Vagina (tissue), 2 donors: ENCODE data around the gene AGK. TPM values are rescaled to one million over a fixed set of nuclear protein-coding genes. Genes with fewer than 3 reads are reported as not detected.
"Not testable (repeated sequence)": the region's sequence is repeated elsewhere in the genome, so short reads cannot be mapped to it uniquely, and the experiment has no call there.

Experiments used
- DNase-seq, 2 donors: peaks; one replicate each; pipeline ENCODE4 v3.0.0-alpha.2; 2017; ENCODE audit errors: extremely low spot score in 2 of 2
- H3K27ac ChIP-seq: fragments of 200-600 bp; sonication (generic); one replicate; pipeline ENCODE4 v1.5.1; 2019
- H3K27me3 ChIP-seq: fragments of 200-600 bp; sonication (generic); one replicate; pipeline ENCODE4 v1.5.1; 2019
- H3K36me3 ChIP-seq, 2 donors: fragments of 200-600 bp; sonication (generic); one replicate each; pipeline ENCODE4 v1.5.1; 2017 to 2019
- H3K4me1 ChIP-seq: fragments of 200-600 bp; sonication (generic); one replicate; pipeline ENCODE4 v1.5.1; 2019
- H3K4me3 ChIP-seq, 2 donors: fragments of 200-600 bp; sonication (generic); 1 replicate in 1 of 2; 2 replicates in 1 of 2; pipeline ENCODE4 v1.5.1; 2016 to 2019
- H3K9me3 ChIP-seq: fragments of 200-600 bp; sonication (generic); one replicate; pipeline ENCODE4 v1.5.1; 2019
- POLR2A ChIP-seq, 2 donors: fragments of 450-650 bp; IDR thresholded peaks; one replicate each; pipeline ENCODE4 v1.6.1; 2017; ENCODE audit warnings: antibody characterized with exemption in 2 of 2, mild to moderate bottlenecking in 2 of 2, moderate library complexity in 2 of 2
- POLR2AphosphoS5 ChIP-seq, 2 donors: sonication (generic); formaldehyde crosslinking; IDR thresholded peaks; one replicate each; pipeline ENCODE4 v1.9.0; 2017; ENCODE audit warnings: antibody characterized with exemption in 2 of 2, mild to moderate bottlenecking in 2 of 2, low read depth in 1 of 2; ENCODE audit not compliant: insufficient read depth in 1 of 2
- intact Hi-C: fragments of 100-400 bp; cut with DNase I; formaldehyde crosslinking; loops from one replicate; pipeline ENCODE4 v1.15.1; 2023
- total RNA-seq: library from RNA; depleted of rRNA; stranded (reverse); fragments of >200 nt; gene quantifications from one replicate; pipeline ENCODE4 v1.2.3, GENCODE V29; 2016
- TF ChIP-seq, protein P1 (sequence below), 3 experiments: fragments of 450-650 bp in 2 of 3; fragments of 200-600 bp in 1 of 3; sonication (generic) in 1 of 3; IDR thresholded peaks; one replicate each; pipeline ENCODE4 v1.5.1; 2017 to 2019; ENCODE audit warnings: antibody characterized with exemption in 3 of 3, mild to moderate bottlenecking in 2 of 3, moderate library complexity in 2 of 3

The AGK gene
- total RNA-seq, 1 donor from 2014 or later: 21.1 TPM

- no peak overlapping the region for H3K4me3 ChIP-seq
- H3K27me3 ChIP-seq: no peaks in the 10 kb centered on the region
- no peaks in the 10 kb centered on the region for H3K4me1 ChIP-seq
- DNase-seq: no peak
- intact Hi-C loops: no loop called here
- no peak overlapping the region for H3K27ac ChIP-seq
- no peaks in the 10 kb centered on the region for H3K9me3 ChIP-seq
- H3K36me3 ChIP-seq: no peaks in the 10 kb centered on the region
- TF ChIP-seq POLR2AphosphoS5 (IDR thresholded peaks at IDR 0.05; ENCODE audit: insufficient read depth in 1 of 2, low read depth in 1 of 2): no peak
- TF ChIP-seq POLR2A (IDR thresholded peaks at IDR 0.05): no peak
- TF ChIP-seq, protein P1, sequence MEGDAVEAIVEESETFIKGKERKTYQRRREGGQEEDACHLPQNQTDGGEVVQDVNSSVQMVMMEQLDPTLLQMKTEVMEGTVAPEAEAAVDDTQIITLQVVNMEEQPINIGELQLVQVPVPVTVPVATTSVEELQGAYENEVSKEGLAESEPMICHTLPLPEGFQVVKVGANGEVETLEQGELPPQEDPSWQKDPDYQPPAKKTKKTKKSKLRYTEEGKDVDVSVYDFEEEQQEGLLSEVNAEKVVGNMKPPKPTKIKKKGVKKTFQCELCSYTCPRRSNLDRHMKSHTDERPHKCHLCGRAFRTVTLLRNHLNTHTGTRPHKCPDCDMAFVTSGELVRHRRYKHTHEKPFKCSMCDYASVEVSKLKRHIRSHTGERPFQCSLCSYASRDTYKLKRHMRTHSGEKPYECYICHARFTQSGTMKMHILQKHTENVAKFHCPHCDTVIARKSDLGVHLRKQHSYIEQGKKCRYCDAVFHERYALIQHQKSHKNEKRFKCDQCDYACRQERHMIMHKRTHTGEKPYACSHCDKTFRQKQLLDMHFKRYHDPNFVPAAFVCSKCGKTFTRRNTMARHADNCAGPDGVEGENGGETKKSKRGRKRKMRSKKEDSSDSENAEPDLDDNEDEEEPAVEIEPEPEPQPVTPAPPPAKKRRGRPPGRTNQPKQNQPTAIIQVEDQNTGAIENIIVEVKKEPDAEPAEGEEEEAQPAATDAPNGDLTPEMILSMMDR (IDR thresholded peaks at IDR 0.05): no peak
These were observed 26.0 kb downstream of the AGK start for GRCh38 chr7:141577043-141577839.

DNA sequence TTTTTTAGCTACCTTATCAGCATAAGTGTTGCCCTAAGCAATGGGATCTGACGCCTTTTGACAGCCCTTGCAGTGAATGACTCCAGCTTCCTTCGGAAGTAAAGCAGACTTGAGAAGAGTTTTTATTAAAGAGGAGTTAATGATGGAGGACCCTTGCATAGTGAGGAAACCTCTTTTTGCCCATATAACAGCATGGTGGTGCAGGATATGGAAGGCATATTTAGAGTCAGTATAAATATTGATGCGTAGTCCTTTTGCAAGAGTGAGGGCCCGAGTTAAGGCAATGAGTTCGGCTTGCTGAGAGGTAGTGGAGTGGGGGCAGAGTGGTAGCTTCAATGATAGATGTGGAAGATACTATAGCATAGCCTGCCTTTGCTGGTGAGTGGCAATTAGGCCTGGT, 28.7 kb downstream of the AGK start:
- H3K27me3 ChIP-seq, H3K36me3 ChIP-seq, DNase-seq, H3K4me1 ChIP-seq, H3K27ac ChIP-seq, H3K4me3 ChIP-seq, H3K9me3 ChIP-seq, intact Hi-C loops: not testable (repeated sequence)

- H3K27ac ChIP-seq, H3K27me3 ChIP-seq, H3K4me3 ChIP-seq, DNase-seq, H3K36me3 ChIP-seq, H3K9me3 ChIP-seq, intact Hi-C loops: not testable (repeated sequence)
- peaks cover 23% of the 10 kb centered on the region for H3K4me1 ChIP-seq
These were observed 30.9 kb downstream of the AGK start for GRCh38 chr7:141582063-141582462.

GRCh38 chr7:141584935-141585334, 33.7 kb downstream of the AGK start:
- Histone ChIP-seq H3K4me1 (peaks cover 23% of the 10 kb centered on the region), H3K9me3 (no peaks in the 10 kb centered on the region), H3K27ac (no peak overlapping the region), H3K27me3 (no peaks in the 10 kb centered on the region), H3K4me3 (no peak overlapping the region), H3K36me3 (no peaks in the 10 kb centered on the region)
- intact Hi-C loops: no loop called here
- no peak for TF ChIP-seq POLR2AphosphoS5 (IDR thresholded peaks at IDR 0.05; ENCODE audit: insufficient read depth in 1 of 2, low read depth in 1 of 2)
- TF ChIP-seq, protein P1 (IDR thresholded peaks at IDR 0.05): no peak
- TF ChIP-seq POLR2A (IDR thresholded peaks at IDR 0.05): no peak
- DNase-seq: no peak

GRCh38 chr7:141585592-141586510, 34.6 kb downstream of the AGK start:
- H3K4me3 ChIP-seq: no peak overlapping the region
- no peak for DNase-seq
- H3K36me3 ChIP-seq: no peaks in the 10 kb centered on the region
- no peaks in the 10 kb centered on the region for H3K27me3 ChIP-seq
- no peak overlapping the region for H3K27ac ChIP-seq
- peaks cover 23% of the 10 kb centered on the region for H3K4me1 ChIP-seq
- intact Hi-C loops: no loop called here
- no peak for TF ChIP-seq POLR2AphosphoS5 (IDR thresholded peaks at IDR 0.05; ENCODE audit: insufficient read depth in 1 of 2, low read depth in 1 of 2)
- no peak for TF ChIP-seq POLR2A (IDR thresholded peaks at IDR 0.05)
- TF ChIP-seq, protein P1 (IDR thresholded peaks at IDR 0.05): no peak
- H3K9me3 ChIP-seq: no peaks in the 10 kb centered on the region

DNA sequence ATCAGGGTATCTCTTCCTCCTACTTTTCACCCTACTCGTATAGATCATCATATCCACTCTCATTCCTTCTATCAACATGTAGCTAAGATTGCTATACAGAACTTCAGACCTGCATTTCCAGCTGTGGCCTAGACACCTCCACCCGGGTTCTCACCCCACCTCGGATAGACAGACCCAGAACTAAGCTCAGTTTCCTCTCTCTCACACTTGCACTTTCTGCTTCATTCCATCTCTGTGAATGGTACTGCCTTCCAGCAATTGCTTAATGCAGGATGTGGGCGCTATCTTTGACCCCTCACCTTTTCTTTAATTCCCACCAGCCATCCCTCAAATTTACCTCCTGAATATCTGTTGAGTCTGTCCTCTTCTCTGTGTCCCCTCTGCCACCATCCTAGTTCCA, 35.7 kb downstream of the AGK start:
- Histone ChIP-seq H3K9me3 (no peaks in the 10 kb centered on the region), H3K27me3 (no peaks in the 10 kb centered on the region), H3K4me1 (peaks cover 23% of the 10 kb centered on the region), H3K36me3 (no peaks in the 10 kb centered on the region), H3K27ac (no peak overlapping the region), H3K4me3 (no peak overlapping the region)
- intact Hi-C loops: no loop called here
- no peak for TF ChIP-seq POLR2A (IDR thresholded peaks at IDR 0.05)
- TF ChIP-seq, protein P1 (IDR thresholded peaks at IDR 0.05): no peak
- no peak for TF ChIP-seq POLR2AphosphoS5 (IDR thresholded peaks at IDR 0.05; ENCODE audit: insufficient read depth in 1 of 2, low read depth in 1 of 2)
- no peak for DNase-seq
